Activated CD8-positive, alpha-beta memory T cell treated with anti-CD3 and anti-CD28 coated beads for 1 hour (primary cell): Measurements from ENCODE around the gene ATAD3C.
"Not testable (repeated sequence)": the region's sequence is repeated elsewhere in the genome, so short reads cannot be mapped to it uniquely, and the experiment has no call there.

Experiments used
- DNase-seq, 2 donors: peaks; one replicate each; pipeline ENCODE4 v3.0.0-alpha.2; 2020; ENCODE audit warnings: low read depth in 1 of 2; ENCODE audit errors: extremely low read depth in 1 of 2

Gene ATAD3C

GRCh38 chr1:1418464-1419362 lies 30.8 kb upstream of the ATAD3C start:
- no peak for DNase-seq

- no peak for DNase-seq
Measured at GRCh38 chr1:1419363-1419812, 30.1 kb upstream of the ATAD3C start.

GRCh38 chr1:1419813-1420653 lies 29.5 kb upstream of the ATAD3C start:
- DNase-seq = no peak

GRCh38 chr1:1420654-1421141 lies 28.8 kb upstream of the ATAD3C start:
- no peak for DNase-seq

GRCh38 chr1:1421147-1421906 lies 28.2 kb upstream of the ATAD3C start, which contains the start of gene ANKRD65:
Gene ANKRD65, minus strand, starts transcription at chr1:1421276. Its CDS starts 271 bp downstream, at chr1:1421005.
- DNase-seq = no peak

- no peak for DNase-seq
Measured at GRCh38 chr1:1421907-1422464, 27.5 kb upstream of the ATAD3C start.

GRCh38 chr1:1422465-1423244 lies 26.8 kb upstream of the ATAD3C start:
- DNase-seq = no peak

- DNase-seq = no peak
Measured at GRCh38 chr1:1423245-1423597, 26.3 kb upstream of the ATAD3C start.

- DNase-seq = no peak
Measured at GRCh38 chr1:1424707-1425106, 24.8 kb upstream of the ATAD3C start.

- no peak for DNase-seq
Measured at GRCh38 chr1:1425426-1425752, 24.1 kb upstream of the ATAD3C start.

GRCh38 chr1:1425753-1426495 lies 23.6 kb upstream of the ATAD3C start:
- DNase-seq = no peak

GRCh38 chr1:1426496-1427105 lies 22.9 kb upstream of the ATAD3C start:
- no peak for DNase-seq

- no peak for DNase-seq
Measured at GRCh38 chr1:1427106-1427819, 22.2 kb upstream of the ATAD3C start.

- no peak for DNase-seq
Measured at GRCh38 chr1:1427820-1428148, 21.7 kb upstream of the ATAD3C start.

GRCh38 chr1:1428174-1428573 lies 21.3 kb upstream of the ATAD3C start:
- DNase-seq = no peak

GRCh38 chr1:1428967-1429366 lies 20.5 kb upstream of the ATAD3C start:
- DNase-seq = not testable (repeated sequence)

- DNase-seq = no peak
Measured at GRCh38 chr1:1429671-1430073, 19.8 kb upstream of the ATAD3C start.
